ENCODE data around the gene TMEM35A.
"Not testable (repeated sequence)": the region's sequence is repeated elsewhere in the genome, so short reads cannot be mapped to it uniquely, and the experiment has no call there.

Gene TMEM35A, protein sequence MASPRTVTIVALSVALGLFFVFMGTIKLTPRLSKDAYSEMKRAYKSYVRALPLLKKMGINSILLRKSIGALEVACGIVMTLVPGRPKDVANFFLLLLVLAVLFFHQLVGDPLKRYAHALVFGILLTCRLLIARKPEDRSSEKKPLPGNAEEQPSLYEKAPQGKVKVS

DNA sequence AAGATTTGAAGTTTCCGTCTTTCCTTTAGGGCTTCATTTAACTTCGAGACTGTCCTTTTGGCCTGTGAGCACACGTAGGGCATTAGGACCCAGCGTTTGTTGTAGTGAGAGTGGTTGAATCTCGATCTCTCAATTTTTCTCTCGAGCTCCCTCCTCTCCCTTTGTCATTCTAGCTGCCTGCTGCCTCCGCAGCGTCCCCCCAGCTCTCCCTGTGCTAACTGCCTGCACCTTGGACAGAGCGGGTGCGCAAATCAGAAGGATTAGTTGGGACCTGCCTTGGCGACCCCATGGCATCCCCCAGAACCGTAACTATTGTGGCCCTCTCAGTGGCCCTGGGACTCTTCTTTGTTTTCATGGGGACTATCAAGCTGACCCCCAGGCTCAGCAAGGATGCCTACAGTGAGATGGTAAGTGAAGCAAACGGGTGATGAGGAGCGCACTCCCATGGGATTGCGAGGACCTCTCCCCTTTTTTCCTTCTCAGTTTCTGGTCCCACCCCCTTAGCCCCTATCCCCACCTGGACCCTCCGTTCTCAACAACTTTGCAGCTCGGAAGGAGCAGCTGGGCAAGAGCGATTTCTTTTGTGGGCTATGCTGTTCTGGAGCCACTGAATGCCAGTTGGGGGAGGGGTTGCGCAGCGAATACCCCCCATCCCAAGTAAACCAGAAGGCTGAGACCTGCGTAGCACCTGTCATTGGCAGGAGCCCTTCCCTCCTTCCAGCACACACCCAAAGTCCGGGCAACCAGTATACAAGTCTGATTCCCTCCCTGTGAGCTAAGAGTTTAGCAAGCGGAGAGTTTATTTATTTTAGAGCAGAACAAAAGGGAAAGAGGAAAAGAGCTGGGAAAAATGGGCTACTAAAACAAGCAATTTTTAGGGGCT lies at the start of gene TMEM35A:
Gene TMEM35A, plus strand, starts transcription at position 164 of the 883 bp plus-strand sequence. Its CDS starts 124 bp downstream, at position 288.
- peak in 24 of 56 donors; percentile 0 to 25 (median 6) for DNase-seq

DNA sequence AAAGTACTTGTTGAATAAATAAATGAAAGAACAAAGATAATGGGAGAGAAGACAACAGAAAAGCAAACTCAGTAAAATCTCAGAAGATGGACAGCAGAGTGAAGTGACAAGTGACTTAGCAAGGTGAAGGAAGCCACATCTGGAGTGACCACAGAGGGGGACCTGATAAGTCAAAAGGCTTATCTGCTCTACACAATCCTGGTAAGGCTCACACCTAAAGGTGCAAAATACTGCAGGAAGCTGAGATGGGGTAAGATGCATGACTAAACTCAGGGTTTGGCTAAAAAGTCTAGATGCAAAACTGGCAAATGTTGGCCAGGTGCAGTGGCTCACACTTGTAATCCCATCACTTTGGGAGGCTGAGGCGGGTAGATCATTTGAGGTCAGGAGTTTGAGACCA lies 49.0 kb upstream of the TMEM35A start:
- DNase-seq, result no peak

DNA sequence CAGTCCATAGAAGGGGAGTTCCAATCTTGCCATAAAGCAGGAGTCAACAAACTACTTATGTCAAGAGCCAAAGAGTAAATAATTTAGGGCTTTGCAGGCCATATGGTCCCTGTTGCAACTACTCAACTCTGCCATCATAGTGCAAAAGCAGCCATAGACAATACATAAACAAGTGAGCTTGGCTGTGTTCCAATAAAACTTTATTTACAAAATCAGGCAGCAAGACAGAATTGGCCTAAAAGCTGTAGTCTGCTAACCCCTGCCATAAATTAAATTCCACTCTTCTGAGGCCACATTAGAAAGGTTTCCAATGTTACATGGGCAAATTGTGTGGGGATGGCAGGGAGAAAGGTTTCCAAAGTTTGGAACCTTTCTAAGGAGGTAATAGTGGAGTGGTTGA lies 41.4 kb upstream of the TMEM35A start:
- no peak for DNase-seq

DNA sequence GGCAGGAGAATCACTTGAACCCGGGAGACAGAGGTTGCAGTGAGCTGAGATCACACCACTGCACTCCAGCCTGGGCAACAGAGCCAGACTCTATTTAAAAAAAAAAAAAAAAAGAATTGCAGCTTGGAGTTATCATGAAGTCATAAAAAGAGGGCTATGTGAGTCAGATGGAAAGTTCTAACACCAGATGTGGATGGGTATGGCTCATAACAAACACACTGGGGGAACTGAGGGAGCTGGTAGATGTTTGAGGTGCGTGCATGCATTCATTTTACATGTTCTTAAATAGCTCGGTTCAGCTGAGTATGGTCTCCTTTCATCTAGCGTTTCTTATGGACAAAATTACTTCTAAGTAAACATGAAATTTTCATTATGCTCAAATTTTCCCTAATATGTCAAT lies 38.5 kb upstream of the TMEM35A start:
- DNase-seq, result no peak

DNA sequence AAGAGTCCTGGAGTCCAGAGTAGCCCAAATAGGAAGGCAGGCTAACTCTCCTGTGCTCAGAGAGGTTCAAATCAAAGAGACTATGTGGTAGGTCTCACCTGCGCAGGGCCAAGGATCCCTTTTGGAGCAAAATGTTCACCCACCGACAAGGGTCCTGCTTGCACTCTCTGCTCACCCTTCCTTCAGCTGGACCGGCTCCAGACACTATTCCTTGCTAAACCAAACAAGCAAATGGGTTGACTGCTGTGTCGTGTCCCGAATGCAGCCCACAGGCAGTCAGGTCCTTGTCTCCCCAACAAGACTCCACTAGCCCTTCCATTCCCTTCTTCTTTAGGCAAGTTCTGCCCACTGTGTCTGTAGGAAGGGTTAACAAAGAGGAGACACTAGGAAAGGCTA lies 27.5 kb upstream of the TMEM35A start:
- peak in 10 of 56 donors; percentile 0 to 31 (median 18) for DNase-seq

DNA sequence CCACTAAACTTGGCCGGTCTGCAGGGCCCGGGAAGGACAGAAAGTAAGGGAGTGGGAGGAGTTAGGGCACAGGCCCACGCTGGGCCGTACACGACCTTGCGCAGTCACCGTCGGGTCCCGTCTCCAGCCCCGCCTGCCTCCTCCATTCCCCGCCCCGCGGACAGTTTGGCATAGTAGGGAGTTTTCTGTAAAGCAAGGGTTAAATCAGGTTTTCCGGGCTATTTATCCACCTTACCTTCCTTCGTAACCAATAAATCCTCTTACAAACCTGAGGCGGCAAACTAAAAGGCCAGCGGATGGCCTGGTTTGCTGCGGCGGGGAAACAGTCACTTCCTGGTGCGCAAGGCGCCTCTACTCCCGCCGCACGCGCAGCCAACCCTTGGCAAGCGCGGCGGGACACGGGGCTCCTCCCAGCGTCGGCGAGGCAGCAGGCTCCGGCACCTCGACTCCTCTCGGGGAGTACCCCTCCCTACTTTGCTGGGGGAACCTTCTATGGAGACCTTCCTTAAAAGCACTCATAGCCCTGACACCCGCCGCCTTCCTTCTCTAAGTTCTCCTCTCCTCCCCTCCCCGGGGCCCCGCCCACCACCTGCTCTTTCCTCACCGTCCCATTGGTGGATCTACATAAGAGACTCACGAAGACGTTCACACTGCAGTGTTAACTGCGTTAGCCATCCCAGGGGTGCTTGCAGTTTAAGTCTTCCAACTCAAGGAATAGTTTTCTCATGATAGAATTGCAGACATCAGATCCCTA lies 27.0 kb upstream of the TMEM35A start, which contains the start of gene TRMT2B:
Gene TRMT2B, minus strand, starts transcription at position 563 of the 754 bp plus-strand sequence. CDS start 9,822 bp downstream, outside the sequence.
- peak; percentile 1 to 78 (median 36) for DNase-seq

DNA sequence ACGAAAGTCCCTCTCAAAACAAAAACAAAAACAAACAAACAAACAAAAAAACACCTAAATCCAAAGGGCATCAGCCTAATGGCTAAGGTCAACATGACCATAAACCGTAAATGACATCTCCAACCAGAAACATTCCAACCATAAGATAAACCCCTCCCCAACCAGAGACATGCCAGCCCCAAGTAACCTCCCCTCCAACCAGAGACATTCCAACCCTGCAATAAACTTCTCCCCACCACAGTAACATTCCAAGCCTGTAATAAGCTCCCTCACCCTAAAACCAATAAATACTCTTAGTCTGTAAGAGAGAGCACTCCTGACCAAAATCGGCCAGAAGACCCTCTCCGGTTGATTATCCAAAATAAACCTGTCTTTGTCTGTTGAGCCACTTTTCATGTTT lies 22.1 kb upstream of the TMEM35A start:
- not testable (repeated sequence) for DNase-seq

DNA sequence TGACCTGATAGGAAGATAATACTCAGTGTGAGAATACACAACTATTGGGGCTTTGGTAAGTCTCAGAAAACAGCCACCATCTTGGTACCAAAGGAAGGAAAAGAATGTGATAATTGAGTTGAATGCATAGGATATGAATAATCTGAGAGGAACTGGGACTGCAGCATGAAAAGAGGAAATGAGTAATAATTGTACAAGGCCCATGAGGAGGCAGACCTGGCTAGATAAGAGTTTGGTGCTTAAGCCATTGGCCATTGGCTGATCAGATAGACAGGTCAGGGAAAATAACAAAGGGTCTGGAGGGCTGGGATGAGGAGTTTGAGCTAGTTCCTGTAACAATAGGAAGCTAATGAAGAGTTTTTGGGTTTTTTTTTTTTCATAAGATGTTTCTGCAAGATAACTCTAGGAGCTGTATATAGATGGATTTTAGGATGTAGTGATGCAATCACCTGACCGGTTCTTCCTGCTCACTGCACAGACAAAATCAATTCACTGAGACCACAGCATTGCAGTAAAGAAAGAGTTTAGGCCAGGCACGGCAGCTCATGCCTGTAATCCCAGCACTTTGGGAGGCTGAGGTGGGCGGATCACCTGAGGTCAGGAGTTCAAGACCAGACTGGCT lies 21.5 kb upstream of the TMEM35A start:
- no peak for DNase-seq

DNA sequence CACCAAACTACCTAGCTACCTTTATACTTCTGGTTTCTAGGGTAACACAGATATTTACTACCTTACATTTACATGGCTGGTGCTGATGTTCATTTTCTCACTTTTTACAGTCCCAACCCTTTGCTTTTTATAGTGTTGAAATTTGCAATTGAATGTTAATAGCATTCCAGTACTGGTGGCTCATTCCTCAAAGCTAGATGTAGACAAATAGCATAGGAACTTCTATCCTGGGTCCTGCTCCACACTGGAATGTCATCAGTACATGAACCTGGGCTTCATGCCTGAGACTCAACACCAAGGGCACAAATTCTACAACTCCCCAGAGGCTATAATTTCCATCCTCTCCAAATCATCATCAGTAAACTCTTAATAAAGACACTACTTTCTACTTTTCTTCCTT lies 16.5 kb upstream of the TMEM35A start:
- no peak for DNase-seq

DNA sequence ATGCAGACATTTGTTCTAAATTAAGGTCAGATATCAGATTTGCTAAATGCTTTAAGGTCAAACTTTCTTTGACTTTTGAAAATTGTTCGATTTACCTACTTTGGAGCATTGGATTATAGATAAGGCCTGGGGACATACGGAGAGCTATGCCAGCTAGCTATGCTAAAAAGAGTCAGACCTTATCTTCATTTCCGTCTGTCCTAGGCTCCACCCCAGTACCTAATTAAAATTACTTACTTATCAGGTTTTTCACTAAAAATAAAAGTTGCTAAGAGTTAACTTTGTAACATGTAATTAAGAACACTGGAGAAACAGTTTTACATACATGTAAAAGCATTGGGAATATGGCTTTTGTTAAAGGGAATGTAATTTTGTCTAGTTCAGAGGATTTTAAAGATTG lies 7.1 kb upstream of the TMEM35A start:
- no peak for DNase-seq

DNA sequence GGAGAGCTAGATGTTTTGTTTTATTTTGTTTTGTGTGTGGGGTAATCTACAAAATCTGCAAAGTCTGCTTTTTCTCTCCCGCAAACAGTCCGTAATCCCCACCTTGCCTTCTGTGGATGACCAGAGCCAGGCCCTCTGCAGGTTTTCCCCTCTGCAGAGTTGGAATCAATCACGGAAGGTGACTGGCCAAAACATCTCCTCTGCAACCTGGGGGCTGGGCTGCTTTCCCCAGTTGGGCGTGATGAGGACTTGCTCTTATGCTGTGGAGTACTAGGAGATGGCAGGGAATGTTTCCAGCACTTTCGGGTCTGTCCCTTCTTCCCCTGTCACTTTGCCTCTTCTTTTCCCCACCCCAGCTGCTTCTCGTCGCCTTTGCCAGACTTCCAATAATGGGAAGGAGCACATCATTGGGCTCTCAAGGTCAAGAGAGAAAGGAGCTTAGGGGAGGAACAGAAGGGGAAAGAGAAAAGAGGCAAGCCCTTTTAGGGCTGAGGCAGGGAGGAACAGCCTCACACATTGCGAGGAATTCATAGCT lies 1.1 kb downstream of the TMEM35A start:
- DNase-seq, result peak in 7 of 56 donors; percentile 0 to 9 (median 5)

DNA sequence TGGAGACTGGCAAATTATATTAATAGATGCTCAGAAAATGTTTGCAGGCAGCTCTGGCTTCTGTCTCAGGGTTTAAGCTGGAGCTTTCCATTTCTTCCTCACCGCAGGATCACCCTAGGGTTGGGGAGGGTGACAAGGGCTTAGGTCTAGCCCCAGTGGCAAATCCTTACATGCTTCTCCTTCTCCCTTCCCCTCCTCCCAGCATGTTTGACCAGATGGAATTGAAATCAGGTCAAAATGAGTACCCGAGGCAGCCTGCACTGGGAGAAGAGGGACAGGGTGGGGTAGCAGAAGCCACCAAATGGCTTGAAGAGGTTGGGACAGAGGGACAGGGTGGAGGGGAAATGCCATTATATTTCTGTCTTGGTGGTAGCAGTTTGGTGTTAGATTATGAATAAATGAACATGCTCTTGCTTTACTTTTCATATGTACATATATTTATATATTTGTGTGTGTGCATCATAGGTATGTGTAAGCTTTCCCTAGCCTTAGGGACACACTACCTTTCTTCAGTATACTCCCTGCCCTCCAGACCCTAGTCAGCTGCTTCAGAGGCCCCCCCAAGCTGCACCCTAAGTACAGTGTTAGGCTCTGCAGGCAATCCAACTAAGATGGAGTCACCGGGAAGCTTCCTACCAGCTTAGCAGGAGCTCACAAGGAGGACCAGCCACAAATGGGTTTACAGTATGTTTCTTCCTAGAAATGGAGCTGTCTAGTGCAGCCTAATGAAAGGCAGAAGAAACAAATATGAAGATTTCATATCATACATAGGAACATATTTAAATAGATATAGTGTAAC lies 1.8 kb downstream of the TMEM35A start:
- DNase-seq, result no peak

DNA sequence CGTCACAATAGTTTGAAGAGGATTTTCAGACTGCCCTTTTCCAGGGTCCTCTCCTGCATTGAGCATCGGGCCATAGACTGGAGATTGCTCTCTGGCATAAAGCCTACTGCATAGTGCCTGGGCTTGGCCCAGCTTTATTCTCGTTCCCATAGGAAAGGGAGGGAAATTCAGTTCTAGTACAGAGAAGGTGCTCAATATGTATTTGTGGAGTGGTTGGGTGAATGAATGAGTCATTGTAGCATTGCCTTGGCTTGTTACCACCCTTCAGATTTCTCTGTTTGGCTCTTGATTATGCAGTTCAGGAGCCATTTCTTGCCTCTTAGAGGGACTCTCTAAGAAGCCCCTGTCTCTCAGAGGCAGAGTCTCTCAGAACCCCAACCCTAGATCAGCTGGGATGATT lies 2.6 kb downstream of the TMEM35A start:
- DNase-seq, result peak in 3 of 56 donors; percentile 0 to 6 (median 1)

DNA sequence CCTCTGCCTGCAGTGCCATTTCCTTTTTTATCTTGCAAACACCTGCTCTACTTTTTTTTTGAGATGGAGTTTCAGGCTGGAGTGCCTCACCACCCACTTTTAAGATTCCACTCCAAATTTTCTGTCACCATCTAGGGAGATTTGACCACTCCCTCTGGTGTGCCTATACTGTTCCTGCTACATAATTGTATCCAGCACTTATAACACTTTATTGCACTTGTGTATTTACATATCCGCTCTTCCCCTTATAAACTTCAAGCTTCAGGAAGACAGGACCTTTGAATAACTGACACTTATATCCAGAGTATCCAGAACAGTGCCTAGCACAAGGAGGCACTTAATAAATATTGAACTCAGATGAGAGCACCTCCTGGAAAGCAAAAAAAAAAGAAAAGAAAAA lies 13.1 kb downstream of the TMEM35A start:
- DNase-seq, result no peak

DNA sequence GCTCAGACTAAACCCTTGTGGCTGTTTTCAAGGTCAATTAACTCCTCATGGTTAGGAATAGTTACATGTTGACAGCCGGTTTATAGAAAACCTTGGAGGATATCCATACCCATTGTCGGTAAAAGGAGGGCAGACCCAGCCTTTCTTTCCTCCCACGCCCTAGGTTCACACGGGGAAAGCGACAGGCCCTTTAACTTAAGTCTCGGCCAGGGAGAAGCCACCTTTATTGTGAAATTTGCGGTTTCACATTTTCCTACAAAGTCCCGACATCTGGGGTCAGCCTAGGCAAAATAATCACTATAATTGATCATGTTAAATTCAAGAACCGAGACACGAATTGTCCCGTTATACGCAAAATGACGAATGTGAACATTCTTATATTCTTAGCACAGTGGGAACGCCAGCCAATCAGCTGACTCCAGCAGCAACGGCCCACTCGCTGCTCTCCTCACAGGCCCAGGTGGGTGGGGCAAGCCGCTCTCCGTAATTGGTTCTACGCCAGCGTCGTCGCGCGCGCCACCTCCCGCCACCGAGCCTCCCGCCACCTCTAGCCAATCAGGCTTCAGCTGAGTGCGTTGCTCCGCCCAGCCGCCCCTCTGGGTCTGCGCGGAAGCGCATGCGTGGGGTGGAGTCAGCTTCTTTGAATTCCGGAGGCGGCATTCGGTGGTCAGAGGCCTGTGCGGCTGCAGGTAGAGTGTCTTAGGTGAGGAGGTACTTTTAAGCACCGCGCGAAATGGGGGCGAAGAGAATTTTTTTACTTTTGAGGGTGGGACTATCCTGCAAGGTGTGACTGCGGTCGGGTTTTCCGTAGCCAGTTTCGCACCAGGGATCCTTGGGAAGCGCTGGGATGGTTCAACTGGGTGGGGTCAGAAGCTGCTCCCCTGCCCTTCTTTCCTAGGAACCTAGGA lies 19.1 kb downstream of the TMEM35A start, which contains the start of gene CENPI:
Gene CENPI, plus strand, starts transcription at position 659 of the 908 bp plus-strand sequence. CDS start 2,867 bp downstream, outside the sequence.
- peak; percentile 5 to 91 (median 80) for DNase-seq

DNA sequence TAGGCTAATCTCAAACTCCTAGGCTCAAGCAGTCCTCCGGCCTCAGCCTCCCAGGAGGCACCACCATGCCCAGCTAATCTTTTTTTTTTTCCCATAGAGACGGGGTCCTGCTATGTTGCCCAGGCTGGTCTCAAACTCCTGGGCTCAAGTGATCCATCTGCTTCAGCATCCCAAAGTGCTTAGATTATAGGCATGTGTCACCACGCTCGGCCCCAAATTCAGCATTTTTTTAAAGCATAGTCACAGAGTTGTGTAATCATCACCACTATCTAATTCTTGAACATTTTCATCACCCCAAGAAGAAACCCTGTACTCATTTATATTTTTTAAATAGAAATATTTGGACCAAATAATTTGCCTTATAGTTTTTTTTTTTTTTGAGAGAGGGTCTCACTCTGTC lies 29.6 kb downstream of the TMEM35A start:
- no peak for DNase-seq

DNA sequence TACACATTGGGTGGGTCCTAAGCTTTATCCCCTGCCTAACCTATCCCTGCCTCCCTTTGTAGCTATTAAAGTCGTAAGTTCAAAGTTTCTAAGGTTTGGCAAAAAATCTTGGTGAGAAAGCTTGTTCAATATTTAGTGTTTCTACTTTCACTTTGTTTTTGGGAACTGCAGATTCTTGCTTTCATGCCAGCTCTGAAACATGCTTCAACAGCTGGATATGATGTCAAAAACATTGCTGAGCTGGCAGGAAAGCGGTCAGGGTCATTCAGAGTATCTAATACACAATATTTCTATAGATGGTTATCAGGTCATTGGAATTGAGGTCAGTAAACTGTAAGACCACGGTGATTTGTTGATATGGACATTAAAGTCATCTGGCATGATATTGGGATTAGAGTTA lies 39.0 kb downstream of the TMEM35A start:
- no peak for DNase-seq

DNA sequence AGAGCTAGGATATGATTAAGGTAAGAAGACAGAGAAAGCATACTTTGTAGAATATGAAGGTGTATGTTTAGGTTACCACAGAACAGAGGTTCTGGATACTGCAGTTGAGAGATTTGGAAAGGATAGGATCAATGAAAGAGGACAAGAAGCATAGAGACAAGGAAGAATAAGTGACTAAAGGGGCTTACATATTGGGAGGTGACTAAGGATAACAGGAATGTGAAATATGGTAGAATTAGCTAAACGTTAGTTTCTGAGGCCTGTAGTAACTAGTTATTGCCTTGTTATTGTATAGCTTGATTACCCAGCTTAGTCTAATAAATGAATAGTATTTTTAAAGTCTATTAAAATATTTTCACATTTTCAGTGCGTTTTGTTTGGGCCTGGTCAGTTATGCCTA lies 57.6 kb downstream of the TMEM35A start:
- no peak for DNase-seq

All from amygdala (tissue), 56 donors.